GM19043 (cell line): Measurements from ENCODE around the gene DOCK1.

Source experiments
- ATAC-seq: cut with Tn5 transposase; IDR thresholded peaks from one replicate; pipeline ENCODE4 v1.9.1; 2021; ENCODE audit warnings: low read depth; ENCODE audit not compliant: unreplicated experiment

DOCK1 gene

DNA sequence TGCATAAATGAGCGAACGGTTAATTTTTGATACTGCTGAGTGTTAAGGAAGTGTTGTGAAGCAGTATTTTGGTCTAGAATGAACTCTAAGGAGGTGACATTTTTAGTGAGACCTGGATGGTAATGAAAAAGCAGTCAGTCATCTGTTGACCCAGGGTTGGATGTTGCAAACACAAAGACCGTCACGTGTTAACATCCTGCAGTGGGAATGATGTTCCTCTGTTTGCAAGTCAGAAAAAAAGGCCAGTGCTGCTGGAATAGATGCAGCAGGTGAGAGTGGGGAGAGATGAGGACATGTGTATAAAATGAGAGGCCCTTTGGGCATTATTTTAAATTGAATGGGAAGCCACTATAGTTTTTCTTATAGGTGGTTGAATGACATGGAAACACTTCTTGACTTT is 251.9 kb downstream of the DOCK1 start:
- ATAC-seq = no peak

DNA sequence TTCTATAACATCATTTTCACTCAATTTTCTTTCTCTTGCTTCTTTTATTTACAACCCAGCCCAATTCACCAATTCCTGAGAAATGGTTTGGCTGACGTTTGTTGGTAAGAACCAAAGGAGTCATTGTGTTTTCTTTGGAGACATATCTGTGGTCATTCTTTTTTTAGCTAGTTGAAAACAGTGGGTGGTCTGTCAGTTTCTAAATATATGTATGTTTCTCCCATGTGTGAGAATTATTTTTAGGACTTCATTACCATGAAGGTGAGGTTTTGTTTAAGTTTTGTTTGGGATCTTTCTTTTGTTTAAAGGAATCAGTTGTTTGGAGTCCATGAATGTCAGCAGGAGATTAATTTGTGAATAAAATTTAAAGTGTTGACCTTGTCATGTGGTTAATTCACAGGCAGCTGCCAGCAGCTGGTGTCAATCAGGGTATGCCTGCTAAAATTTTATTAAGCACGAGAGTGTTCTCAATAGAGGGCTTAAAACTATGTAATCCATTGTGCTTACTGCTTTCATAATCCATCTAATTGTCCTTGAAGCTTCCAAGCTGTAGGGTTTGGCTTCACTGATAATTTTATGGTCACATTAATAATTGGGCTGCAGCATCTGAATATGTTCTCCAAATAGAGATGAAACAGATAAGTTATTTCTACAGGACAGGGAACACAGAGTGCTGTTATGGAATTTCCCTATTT is 252.4 kb downstream of the DOCK1 start:
- no peak for ATAC-seq

DNA sequence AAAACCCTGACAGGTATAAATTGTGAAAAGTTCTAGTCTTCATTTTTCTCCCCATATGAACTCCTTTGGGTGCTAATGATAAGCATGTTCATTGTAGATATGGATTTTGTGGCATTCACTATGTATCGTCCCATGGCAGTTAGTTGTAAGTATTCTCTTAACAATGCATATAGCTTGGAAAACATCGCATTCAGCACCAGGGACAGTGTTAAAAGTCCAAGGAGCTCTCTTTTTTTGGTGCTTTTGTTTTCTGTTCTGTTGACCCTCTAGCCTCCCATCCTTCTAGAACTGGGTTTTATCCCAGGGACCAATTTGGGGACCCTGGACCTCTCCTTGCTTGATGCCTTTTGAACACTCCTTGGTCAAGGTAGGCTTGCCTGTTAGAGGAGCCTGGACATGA is 253.4 kb downstream of the DOCK1 start:
- no peak for ATAC-seq

DNA sequence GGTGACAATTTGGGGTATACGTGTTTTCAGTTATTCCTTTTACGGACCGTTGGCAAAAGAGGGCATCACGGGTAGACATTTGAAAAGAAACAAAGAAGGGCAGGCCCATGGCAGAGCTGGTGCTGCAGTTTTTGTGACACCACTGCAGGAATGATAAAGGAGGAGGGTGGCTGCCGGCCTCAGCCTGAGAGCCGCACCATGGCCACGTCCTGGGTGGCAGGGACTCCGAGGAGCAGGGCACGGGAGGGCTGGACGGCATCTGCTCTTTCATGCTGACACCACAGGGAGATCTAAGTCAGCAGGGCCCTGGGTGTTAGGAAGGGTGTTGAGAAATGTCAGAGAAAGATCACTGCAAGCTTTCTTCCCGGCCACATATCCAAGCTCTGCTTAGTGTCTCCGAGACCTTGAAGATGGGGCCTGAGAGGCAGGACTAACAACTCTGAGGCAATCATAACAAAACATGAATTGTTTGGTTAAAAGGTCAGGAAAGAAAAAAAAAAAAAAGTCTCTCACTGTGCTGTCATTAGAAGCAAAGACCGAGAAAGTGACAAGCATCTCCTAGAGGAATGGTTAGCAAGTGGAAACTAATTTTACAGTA is 254.5 kb downstream of the DOCK1 start:
- no peak for ATAC-seq

DNA sequence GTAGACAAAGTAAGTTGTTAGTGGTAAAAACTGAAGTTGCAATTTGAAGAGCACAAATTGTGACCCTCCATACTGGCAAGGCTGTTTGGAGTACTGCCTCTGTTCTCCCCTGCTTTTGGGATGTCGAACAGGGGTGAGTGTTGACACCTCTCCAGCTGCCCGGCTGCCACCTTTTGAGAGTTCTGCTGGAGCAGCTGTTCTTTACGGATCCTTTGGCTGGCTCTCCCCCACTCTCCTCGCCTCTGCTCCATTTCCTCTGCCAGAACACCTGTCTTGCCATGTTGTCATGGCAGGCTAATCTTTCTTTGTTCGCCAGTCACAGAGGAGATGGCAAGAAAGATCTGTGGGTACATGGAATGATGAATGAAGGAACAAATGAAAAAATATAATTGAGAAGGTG is 256.3 kb downstream of the DOCK1 start:
- ATAC-seq = no peak

DNA sequence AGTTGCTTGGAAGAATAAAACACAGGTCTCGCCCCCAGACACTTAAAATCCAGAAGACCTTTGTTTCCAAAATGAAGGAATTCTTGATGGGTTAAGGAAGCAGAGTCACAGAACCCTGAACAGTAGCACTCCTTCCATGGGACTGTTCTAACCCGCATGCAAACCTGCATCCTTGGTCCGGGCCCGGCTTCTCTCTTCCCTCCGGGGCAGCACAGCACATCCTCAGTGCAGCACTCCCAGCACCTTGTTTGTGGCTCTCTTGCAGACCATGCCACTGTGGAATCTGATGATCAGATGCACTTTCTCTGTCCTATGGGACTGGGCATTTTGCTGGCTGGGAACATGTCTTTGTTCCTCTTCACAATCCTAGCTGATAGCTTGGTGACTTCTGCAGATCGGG is 257.6 kb downstream of the DOCK1 start:
- no peak for ATAC-seq

DNA sequence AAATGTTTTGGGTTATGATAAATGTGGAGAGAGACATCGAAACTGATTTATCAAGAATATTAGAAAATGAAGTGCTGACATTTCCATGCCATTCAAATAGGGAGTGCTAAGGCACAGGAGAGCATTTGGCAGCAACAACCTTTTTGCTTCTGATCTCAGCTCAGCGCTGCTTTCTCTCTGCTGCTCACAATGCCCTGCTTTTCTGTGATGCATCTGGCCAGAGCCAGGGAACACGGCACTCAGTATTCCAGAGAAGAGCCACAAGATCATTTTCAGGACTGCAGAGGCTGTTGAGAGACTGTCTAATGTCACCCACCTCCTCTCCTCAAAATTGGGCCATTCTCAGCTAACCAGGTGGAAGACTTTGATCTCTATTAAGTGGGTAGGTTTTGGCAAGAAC is 263.0 kb downstream of the DOCK1 start:
- no peak for ATAC-seq

DNA sequence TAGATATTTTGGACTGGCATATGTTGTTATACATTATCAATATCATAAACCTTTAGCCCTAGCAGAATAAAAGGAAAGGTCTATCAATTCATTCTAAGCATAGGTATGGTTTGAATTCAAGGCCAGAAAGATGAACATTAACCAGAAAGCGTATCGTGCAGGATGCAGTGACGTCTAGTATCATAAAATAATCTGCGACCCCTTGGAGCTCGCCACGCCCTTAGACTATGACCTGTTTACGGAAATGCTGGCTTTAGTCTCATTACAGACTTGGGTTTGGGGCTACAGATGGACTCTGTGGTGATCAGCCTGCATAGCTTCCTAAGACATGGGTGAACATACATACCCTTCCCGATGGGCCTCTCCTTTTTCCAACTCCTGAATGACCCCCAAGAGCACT is 269.6 kb downstream of the DOCK1 start:
- no peak for ATAC-seq

DNA sequence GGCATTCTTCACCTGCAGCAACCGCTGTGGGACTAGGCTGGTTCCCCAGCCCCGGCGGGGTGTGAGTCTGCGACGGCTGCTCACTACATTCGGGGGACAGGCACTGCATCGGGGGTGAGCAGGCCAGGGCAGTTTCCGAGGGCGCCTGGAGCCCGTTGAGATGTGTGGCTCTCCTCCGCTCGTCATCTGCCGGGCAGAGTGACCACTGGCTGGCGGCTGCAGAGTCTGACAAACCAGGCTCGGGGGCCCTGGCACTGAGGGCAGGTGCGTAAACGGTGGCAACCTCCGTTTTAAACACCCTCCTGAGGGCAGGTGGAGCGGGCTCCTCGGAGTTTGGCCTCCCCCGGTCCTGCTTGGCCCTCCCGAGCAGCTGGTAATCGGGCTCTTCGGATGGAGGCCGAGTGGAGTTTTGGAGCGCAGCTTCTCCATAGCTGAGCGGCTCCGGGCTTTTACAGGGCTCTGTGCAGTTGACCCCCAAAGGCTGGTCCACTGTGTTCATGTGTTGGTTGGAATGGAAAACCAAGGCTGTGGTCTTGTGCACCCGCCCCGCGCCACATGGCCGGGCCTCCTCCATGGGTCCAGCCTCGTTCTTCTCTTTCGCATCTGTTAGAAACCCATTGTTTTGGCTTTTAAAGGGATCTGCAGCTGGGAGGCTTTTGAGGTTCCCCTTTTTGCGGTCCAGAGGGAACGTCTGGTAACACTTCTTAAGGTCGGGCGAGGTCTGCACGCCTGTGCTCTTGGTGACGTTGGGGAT is 270.3 kb downstream of the DOCK1 start:
- no peak for ATAC-seq

DNA sequence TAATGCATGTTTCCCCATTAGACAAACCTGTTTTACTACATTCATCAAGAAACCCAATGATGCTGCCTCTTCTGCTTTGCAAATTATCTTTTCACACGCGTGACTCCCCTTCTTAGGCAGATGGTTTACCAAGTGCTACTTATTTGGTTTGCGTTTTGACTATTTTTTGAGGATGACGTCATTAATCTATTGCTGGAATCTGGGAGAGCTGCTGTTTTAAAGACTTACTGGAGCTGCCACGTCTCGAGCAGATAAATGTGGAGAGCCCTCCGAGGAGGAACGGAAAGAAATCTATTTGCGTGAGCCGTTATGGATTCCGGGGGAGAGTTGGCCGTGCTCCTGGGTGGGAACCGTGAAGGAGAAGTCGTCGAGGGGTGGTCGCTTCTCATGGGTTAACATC is 271.4 kb downstream of the DOCK1 start:
- no peak for ATAC-seq

DNA sequence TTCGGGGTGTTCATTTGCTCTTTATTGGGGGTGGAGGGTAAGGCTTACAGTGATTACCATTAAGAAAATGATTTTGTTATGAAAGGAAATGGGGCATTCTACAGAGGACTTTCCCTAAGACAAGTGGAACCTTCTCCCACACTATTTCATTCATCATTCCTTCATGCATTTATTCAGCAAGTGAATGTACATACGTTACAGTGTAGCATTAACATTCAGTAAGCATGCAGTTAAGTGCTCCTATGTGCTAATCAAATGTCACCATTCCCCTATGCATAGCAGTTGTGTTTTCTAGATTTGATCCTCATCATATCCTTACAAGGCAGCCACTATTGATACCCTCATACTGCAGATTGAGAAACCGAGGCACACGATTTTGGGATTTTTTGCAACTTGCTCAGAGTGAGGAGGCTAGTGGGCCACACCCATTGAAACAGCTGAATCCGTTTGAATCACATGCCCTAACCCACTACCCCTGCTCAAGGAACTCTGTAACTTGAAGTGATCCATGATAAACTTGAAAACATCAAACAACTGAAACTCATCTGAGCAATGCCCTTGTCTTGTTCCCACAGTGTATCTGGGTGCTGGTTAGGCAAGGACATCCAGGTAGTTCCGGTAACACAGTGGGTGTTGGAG is 274.5 kb downstream of the DOCK1 start:
- no peak for ATAC-seq

DNA sequence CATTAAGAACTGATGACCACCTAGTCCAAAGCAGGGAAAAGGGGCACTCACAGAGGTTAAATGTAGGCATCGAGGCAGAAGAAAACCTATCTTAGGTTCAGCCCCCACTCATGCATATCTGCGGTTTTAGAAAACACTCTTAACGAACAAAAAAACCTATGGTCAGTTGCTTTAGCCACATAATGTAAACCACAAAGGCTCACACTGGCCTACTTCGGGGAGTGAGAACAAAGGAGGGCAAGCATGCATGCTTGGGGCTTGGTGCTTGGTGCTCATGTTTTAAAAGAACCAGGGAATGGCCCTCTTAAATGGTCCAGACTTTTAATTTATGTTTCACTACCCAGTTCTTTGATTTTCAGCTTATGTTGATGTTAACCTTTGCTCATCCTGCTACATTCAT is 276.9 kb downstream of the DOCK1 start:
- no peak for ATAC-seq

DNA sequence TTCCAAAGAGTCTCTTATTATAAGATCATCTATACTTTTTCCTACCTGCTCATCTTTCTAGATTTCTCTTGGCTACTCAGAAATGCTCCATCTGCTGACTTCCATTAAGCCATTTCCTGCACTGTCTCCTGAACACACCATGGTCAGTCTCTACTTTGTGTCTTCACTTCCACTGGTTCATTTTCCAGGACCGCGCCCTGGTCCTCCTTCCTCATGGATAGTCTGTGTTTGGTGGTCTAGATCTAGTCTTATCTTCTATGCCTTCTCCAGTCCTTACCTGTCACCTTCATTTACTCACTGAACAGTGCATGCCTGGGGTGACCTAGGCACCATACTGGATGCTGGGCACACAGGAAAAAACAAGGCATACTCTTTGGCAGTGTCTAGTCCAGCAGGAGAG is 279.4 kb downstream of the DOCK1 start:
- ATAC-seq = no peak

DNA sequence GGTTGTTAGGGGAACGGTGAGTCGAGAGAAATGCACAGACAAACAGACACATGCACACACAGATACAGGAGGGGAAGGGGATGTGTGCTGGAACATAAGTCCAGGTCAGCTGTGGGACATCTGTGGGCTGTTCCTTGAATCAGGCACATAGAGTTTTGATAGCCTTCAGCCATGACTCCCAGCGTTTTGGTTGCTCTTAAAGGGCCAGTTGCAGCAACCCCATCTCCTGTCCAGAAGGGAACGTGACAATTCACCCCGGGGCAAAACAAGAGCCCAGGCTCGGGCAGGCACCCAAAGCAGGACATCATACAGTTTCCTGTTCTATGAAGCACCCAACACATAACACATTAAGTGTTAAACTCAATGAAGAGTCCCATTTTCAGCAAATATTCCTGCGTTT is 281.6 kb downstream of the DOCK1 start:
- ATAC-seq = no peak

DNA sequence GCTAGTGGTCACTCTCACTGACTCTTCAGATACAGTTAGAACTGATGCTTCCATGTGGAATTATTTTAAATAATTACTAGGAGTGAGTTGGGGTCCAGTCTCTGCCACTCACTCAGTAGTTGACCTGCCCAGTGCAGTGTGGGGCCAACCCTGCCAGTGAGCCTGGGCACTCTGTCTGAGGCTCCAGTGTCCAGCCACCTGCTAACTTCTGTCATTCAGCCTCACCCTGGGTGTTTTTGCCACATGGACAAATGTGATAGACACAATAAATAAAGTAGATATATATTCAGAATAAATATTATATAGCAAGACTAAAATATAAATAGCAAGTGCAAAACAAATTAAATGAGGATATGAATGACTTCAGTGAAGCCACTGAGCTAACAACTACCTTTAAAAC is 284.0 kb downstream of the DOCK1 start:
- no peak for ATAC-seq

DNA sequence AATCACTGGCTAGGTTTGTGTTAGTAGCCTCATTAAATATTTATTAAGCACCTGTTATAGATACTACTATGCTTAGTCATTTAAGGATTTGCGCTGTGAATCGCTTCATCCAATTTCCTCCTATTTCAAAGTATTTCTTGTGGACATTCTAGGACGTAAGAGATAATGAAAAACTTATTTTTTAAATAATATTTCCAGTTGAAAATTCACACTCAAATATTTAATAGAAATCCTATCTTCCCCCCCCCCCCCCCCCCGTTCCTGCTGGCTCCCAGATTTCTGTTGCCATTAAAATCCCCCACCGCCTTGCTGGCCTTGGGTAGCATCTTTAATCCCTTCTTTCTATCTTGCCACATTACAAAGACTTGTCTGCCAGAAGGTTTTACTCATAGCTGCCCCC is 285.2 kb downstream of the DOCK1 start:
- no peak for ATAC-seq

DNA sequence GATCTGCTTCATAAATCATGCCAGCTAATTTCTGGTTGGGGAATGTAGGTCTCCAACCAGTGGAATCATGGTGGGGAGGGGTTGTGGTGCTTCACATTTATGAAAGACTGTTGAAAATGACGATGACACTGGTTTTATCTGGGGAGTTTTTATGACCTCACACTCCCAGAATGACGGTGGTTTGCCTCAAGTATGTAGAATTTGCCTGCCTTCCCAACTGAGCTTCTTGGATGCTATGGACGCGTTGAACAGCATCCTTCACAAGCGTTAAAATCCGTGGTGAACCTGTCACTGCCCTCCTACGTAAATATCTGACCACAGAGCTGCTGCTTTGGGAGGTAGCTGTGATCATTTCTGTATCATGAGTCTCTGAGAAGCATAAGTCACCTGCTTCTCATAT is 287.9 kb downstream of the DOCK1 start:
- ATAC-seq = no peak

DNA sequence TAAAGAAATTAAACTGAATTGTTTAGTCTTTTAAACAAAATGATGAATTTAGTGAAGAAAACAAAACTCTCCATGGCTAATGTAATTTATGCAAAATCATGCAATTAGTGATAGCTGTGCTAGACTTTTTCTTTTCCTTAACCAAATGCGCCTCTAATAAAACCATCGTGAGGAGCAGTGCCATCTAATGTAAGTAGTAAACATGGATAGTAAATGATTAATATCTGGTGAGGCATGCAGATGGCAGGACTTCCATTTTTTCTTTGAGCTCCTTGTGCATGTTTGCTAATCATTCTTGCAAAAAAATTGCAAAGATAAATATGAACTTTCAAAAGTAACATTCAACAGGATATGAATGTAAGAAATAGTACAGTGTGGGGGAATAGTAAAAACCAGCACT is 288.9 kb downstream of the DOCK1 start:
- no peak for ATAC-seq

DNA sequence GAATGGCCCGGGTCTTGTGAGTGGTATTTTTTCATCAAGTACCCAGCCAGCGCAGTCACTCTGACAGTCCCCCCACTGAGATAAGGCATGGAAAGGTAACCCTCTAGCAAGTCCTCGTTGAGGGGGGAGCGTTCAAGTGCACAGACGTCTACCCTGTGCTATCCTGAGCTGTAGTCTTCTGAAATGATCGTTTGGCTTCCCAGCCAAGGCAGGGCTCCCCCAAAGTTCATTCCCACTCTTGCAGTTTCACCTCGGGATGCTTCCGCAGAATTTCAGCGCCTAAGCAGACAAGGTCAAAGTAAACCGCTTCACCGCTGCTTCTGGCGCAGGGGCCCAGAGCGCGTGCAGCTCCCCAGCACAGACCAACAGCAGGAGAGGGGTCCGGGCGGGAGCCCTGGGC is 289.4 kb downstream of the DOCK1 start:
- no peak for ATAC-seq

DNA sequence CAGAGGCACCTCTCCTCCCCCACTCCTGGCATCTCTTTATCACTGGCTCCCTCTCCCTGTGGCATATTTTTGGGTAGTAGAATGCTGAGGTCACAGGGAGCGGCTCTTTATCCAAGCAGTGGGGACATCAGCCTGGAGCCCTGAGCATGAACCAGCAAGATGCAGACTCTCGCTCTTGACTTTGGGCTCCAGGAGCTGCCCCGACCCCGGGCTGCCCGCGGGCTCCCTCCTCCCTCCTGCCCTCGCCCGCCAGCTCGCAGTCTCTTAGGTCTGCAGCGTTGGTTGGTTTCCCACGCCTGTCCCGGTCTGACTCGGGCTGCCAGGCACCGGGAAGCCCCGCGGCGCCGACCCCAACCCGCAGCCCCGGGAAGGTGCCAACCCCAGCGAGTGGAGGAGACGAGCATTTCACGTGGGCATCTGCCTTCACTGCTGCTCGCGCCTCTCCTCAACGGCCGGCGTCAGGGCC is 289.8 kb downstream of the DOCK1 start:
- ATAC-seq = no peak

DNA sequence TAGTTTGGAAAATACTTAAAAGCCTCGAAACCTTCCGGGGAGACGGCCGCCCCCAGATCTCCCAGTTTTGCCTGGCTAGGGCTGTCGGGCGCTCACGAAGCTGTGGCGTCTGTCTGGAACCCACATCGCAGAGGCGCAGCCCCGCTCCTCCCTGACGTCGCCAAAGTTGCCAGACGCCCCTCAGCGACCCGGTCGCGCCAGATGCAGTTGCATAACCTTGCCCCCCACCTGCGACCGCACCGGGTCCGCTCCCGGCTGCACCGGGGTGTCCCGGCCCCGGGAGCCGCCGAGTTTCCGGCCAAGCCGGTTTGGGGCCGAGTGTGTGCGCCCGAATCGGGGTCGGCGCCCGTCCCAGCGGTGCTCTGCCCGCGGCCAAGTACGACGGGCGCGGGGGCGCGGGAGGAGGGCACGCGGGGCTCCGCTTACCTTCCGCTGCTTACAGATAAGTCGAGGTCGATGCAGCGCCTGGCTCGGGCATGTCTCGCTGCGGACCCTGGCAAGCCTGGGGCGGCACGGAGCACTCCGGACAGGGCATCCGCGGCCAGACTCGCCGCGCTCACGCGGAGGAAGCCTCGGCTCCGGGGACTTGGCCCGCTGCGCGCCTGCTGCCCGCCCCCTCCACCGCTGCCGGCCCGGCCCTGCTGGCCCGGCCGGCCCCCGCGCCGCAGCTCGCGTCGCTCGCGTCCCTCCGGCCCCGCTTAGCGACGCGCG is 290.5 kb downstream of the DOCK1 start:
- no peak for ATAC-seq
